Psoas muscle (tissue), 8 donors: Measurements from ENCODE around the gene ADAMTS16. TPM values are rescaled to one million over a fixed set of nuclear protein-coding genes. Genes with fewer than 3 reads are reported as not detected.

Source experiments
- ATAC-seq, 4 donors: fragments of 200-7000 bp; cut with Tn5 transposase; one replicate each; pipeline ENCODE4 v1.9.1; 2020; ENCODE audit warnings: moderate library complexity in 3 of 4, mild to moderate bottlenecking in 2 of 4
- DNase-seq, 2 donors: peaks; one replicate each; pipeline ENCODE4 v3.0.0-alpha.2; 2020
- H3K27ac ChIP-seq: fragments of 200-600 bp; one replicate; pipeline ENCODE4 v1.8.0; 2022
- H3K27me3 ChIP-seq, 3 donors: fragments of 200-600 bp in 1 of 3; one replicate each; pipeline versions ENCODE4 v1.6.1 to v1.8.0; 2013 to 2022; ENCODE audit warnings: low read length in 2 of 3, mild to moderate bottlenecking in 2 of 3, moderate library complexity in 1 of 3; ENCODE audit not compliant: insufficient read depth in 3 of 3
- H3K36me3 ChIP-seq, 2 donors: fragments of 200-600 bp in 1 of 2; one replicate each; pipeline versions ENCODE4 v1.6.1 to v1.8.0; 2013 to 2022; ENCODE audit warnings: low read depth in 1 of 2, mild to moderate bottlenecking in 1 of 2, moderate library complexity in 1 of 2; ENCODE audit not compliant: insufficient read depth in 1 of 2
- H3K4me1 ChIP-seq: fragments of 200-600 bp; one replicate; pipeline ENCODE4 v1.8.0; 2022
- H3K4me3 ChIP-seq: fragments of 200-600 bp; one replicate; pipeline ENCODE4 v1.8.0; 2022; ENCODE audit warnings: mild to moderate bottlenecking
- H3K9me3 ChIP-seq: fragments of 200-600 bp; one replicate; pipeline ENCODE4 v1.8.0; 2022
- CTCF ChIP-seq: fragments of 200-600 bp; IDR thresholded peaks from one replicate; pipeline ENCODE4 v1.8.0; 2022; ENCODE audit warnings: antibody characterized with exemption
- WGBS, 3 donors: extraction: QIAGEN DNeasy Blood & Tissue Kit; methylation state at CpG; one replicate each; pipeline versions ENCODE4 v1.1.6 to v1.1.7; 2013; 5-methylcytosine and 5-hydroxymethylcytosine counted together
- intact Hi-C, 2 donors: fragments of 100-400 bp; cut with DNase I; formaldehyde crosslinking; loops; one replicate each; pipeline versions ENCODE4 v1.11.0 to v1.14.2; 2022
- polyA plus RNA-seq, 3 donors: library from polyadenylated mRNA; stranded (reverse); fragments of 200-250 nt; gene quantifications; one replicate each; pipeline ENCODE4 v1.2.3, GENCODE V29; 2013
- total RNA-seq, 4 donors: library from RNA; stranded (reverse); fragmentation: NEBNext Ultra II Directional in 2 of 4; extraction: Animal tissue kit (Norgen Biotek cat#: 25700) in 2 of 4; gene quantifications; one replicate each; pipeline versions ENCODE4 v1.2.1 to v1.2.4, GENCODE V29; 2021 to 2023
- donor health status: healthy with polysubstance abuse.
- donor health status: DM: no; HTN: no; CAD: no; lungs with moderate emphysema.
- donor health status: Bipolar disorder and iron deficiency.
- donor health status: healthy.
- donor health status: DM: yes; HTN: yes; CAD: no.
- donor health status: DM: no; HTN: no; CAD: no.
- donor health status: DM: no; HTN: no; CAD: no.
- donor health status: DM: yes; HTN: yes; CAD: no.

Gene ADAMTS16
- total and polyA plus RNA-seq, 7 donors: 0.01 to 0.27 (median 0.06) TPM; not detected in 1

- Histone ChIP-seq H3K4me1 (no peaks in the 10 kb centered on the region), H3K9me3 (no peaks in the 10 kb centered on the region), H3K27ac (no peak overlapping the region), H3K27me3 (no peaks in the 10 kb centered on the region), H3K4me3 (no peak overlapping the region), H3K36me3 (no peaks in the 10 kb centered on the region)
- ATAC-seq: no peak
- intact Hi-C loops: no loop called here
- no peak for DNase-seq
- WGBS, 3 donors: 79 to 90% (median 90%) methylated on average over 5 of the region's 5 CpGs
- no peak for TF ChIP-seq CTCF
Observed at GRCh38 chr5:5273976-5274375, 133.8 kb downstream of the ADAMTS16 start.

- no peak for TF ChIP-seq CTCF
- H3K4me3 ChIP-seq: no peak overlapping the region
- no peak overlapping the region for H3K27ac ChIP-seq
- intact Hi-C loops: no loop called here
- no peaks in the 10 kb centered on the region for H3K9me3 ChIP-seq
- 27 to 39% (median 34%) methylated on average over 1 of the region's 1 CpG for WGBS, 3 donors
- no peaks in the 10 kb centered on the region for H3K4me1 ChIP-seq
- no peaks in the 10 kb centered on the region for H3K36me3 ChIP-seq
- ATAC-seq: no peak
- H3K27me3 ChIP-seq: no peaks in the 10 kb centered on the region
- DNase-seq: no peak
Observed at GRCh38 chr5:5275211-5275610, 135.1 kb downstream of the ADAMTS16 start.

GRCh38 chr5:5276430-5276829, 136.3 kb downstream of the ADAMTS16 start:
- H3K36me3 ChIP-seq: no peaks in the 10 kb centered on the region
- TF ChIP-seq CTCF: no peak
- intact Hi-C loops: no loop called here
- H3K4me1 ChIP-seq: no peaks in the 10 kb centered on the region
- no peaks in the 10 kb centered on the region for H3K9me3 ChIP-seq
- no peaks in the 10 kb centered on the region for H3K27me3 ChIP-seq
- WGBS, 3 donors: 76 to 83% (median 81%) methylated on average over 8 of the region's 8 CpGs
- no peak for ATAC-seq
- DNase-seq: no peak
- no peak overlapping the region for H3K4me3 ChIP-seq
- H3K27ac ChIP-seq: no peak overlapping the region

GRCh38 chr5:5276951-5277517, 136.9 kb downstream of the ADAMTS16 start:
- no peaks in the 10 kb centered on the region for H3K9me3 ChIP-seq
- intact Hi-C loops: no loop called here
- no peak for DNase-seq
- H3K4me3 ChIP-seq: no peak overlapping the region
- no peaks in the 10 kb centered on the region for H3K4me1 ChIP-seq
- no peak overlapping the region for H3K27ac ChIP-seq
- no peak for TF ChIP-seq CTCF
- WGBS, 3 donors: 78 to 87% (median 86%) methylated on average over 12 of the region's 12 CpGs
- no peak for ATAC-seq
- no peaks in the 10 kb centered on the region for H3K27me3 ChIP-seq
- H3K36me3 ChIP-seq: no peaks in the 10 kb centered on the region

GRCh38 chr5:5278201-5278814, 138.2 kb downstream of the ADAMTS16 start:
- DNase-seq: no peak
- Histone ChIP-seq H3K9me3 (no peaks in the 10 kb centered on the region), H3K36me3 (no peaks in the 10 kb centered on the region), H3K4me1 (no peaks in the 10 kb centered on the region), H3K27me3 (no peaks in the 10 kb centered on the region), H3K27ac (no peak overlapping the region), H3K4me3 (no peak overlapping the region)
- TF ChIP-seq CTCF: no peak
- ATAC-seq: no peak
- intact Hi-C loops: no loop called here
- WGBS, 3 donors: 90 to 96% (median 91%) methylated on average over 4 of the region's 4 CpGs
